ENCODE results near the gene PARD3B.

The PARD3B gene

DNA sequence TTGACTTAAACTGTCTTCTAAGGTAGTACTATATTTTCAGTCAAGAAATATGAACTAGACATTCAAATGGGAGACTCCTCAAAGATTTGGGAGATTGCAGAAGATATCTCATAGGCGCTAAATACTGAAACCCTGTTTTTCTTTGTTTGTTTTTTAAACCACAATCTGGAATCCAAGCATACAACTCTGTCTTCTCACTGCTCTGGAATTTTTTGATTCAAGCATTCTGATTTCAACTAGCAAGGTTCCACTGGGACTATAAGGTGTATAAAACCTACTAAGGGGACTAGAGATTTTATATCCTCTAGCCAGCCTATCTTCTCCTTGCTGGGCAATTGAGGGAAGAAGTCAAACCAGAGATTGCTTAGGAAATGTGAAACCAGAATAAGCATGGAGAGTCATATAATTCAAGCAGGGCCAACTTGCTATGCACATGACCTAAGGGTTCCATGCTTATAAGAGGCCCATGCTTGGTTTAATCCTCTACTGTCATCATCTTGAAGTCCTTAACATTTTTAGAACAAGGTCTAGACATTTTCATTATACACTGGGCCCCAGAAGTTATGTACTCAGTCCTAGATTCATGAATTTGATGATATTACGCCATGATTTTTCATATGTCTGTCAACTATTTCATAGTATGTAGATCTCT is 405.5 kb downstream of the PARD3B start:
- DNase-seq (ENCODE audit: low spot score), result peak; percentile 63

DNA sequence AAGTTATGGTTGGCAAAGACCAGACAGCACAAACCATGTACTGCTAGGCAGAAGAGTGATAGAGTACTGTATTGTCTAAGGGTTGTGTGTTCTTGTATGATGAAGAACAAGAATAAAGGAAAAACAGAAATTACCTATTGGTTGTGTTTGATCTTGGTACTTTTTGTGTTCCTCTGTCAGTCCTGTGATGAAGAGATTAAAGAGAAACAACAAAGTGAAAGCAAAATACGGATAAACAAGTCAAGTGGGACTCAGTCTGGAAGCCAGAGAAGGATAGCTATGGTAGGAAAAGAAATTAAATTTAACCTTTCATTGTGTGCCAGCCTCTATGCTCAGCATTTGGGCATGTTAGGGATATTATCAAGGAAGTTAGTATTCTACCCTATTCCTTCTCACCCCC is 413.1 kb downstream of the PARD3B start:
- no peak for DNase-seq (ENCODE audit: low spot score)

- no peak for DNase-seq (ENCODE audit: low spot score)
Measured at GRCh38 chr2:204964414-204964813, 419.1 kb downstream of the PARD3B start.

DNA sequence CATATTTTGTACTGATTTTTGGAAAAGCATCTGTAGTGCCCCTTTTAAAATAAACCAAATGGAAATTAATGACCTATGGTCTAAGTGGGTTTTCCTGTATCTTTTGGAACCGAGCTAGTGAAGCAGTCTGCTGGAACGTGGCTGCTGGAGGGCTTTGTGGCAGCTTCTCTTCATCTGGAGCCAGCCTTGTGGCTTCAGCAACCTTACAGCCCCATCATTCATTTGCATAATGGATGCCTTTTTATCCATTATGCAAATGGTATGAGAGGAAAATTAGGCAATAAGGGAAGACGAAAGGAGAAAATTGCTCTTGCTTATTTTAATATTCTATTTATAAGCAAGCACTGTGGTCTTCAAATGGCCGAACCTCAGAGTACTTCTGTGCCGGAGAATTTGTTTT is 421.0 kb downstream of the PARD3B start:
- no peak for DNase-seq (ENCODE audit: low spot score)

- DNase-seq (ENCODE audit: low spot score), result no peak
Measured at GRCh38 chr2:204967199-204967960, 422.1 kb downstream of the PARD3B start.

DNA sequence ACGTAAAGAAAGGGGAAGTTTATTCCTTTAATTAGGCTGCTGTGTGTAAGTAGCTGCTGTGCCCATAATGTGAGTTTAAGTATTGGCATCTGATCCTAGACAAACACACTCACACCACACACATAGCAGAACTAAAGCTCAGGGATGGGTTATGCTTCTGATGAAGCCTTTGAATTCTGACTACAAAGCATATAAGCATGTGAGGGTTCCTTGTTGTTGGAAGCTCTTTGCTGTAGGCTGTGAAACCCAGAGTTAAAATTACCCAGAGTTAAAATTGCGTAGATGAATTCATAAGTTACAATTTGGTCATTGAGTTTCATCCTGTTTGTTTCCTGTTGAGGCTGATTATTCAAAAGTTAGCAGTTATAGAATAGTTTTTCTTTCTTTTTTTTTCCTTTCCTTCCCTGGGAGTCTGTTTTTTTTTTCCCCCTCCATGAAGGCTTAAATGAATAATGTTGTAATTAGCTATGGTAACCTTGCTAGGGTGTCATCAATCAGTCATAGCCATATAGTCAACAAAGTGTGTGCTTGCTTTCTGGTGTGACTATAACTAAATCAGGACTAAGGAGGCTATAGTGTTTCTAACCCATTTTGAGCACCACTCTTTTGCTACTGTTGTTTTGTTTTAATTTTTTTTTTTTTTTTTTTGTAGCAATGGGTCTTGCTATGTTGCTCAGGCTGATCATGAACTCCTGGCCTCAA is 426.1 kb downstream of the PARD3B start:
- DNase-seq (ENCODE audit: low spot score), result no peak

DNA sequence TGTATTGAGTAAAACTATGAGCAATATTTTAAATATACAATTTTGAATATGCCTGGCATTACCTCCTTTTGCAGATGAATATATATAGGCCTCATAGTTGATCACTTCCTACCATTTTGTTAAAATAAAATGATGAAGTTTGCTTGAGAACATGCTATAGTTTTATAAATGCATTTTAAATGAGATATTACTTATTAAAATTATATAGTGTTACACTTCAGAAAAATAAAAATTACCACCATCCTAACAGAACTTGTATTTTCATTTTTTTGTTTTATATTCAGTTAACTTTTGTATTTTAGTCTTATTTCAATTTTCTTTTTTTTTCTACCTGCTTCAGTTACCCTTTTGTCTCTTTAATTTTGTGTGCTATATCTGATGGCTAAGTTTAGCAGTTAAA is 426.9 kb downstream of the PARD3B start:
- DNase-seq (ENCODE audit: low spot score), result no peak

DNA sequence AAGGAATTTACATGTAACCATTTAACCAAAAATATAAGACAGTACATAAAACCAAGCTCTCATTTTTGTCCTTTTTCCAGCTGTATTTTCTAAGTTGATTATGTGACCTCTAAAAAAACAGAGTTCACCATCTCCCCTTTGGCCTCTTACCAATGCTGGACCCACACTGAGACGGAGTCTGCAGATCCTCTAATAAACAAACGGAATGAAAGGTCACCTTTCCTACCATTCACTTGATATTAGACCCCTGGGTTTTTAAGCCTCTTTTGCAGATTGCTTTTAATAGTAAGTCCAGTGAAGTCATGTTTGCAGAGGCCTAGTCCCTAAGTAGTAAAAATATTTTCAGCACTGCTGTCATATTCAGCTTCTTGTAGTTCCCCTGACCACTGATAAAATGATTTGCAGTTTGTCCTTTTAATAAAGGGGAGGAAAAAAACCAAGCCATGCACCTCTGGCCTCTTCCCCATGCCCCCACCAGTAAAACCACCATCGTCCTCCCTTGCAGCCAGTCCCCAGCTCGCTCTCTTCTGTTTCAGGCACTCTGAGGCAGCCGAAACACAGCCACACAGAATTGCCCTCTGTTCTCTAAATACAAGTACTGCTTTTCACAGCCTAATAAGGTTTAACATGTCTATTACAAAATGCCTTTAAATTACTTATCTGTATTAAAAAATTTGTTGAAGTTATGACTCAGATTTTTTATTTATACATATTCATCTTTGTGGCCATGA is 427.5 kb downstream of the PARD3B start:
- DNase-seq (ENCODE audit: low spot score), result no peak

GRCh38 chr2:204973616-204974015 is 428.3 kb downstream of the PARD3B start:
- no peak for DNase-seq (ENCODE audit: low spot score)

DNA sequence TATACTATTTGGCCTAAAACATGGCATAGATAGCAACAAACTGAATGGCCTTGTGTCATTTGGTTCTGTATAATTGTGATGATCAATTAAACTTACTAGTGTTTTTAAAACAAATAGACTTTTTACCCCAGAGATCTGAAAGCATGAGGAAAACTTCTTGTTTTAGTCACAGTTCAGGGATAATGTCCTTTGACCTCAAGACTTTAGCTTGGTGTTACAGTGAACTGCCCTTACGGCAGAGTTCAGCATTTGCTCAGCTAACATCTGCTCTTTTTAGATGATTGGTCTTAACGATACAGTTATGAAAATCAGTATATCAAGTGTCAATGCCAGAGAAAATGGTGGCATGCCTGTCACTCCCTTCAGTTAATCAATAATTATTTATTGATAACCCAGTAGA is 429.2 kb downstream of the PARD3B start:
- DNase-seq (ENCODE audit: low spot score), result no peak

DNA sequence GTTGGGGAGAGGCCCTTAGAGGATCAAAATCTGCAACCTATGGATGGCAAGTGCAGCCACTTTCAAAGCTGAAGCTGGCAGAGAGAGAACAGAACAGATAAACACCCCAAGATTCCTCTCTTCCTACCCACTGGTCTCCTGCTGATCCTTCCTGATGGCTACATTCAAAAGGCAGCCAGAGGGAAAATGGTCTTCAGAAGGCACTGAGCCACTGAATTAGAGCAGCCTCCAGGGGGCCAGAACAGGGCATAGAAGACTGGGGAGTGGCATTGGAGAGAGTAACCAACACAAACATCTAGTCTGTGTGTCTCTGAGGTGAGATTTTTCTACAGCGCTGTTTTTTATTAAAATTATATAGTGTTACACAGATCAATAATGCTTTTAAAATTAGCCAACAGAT is 432.6 kb downstream of the PARD3B start:
- DNase-seq (ENCODE audit: low spot score), result no peak

DNA sequence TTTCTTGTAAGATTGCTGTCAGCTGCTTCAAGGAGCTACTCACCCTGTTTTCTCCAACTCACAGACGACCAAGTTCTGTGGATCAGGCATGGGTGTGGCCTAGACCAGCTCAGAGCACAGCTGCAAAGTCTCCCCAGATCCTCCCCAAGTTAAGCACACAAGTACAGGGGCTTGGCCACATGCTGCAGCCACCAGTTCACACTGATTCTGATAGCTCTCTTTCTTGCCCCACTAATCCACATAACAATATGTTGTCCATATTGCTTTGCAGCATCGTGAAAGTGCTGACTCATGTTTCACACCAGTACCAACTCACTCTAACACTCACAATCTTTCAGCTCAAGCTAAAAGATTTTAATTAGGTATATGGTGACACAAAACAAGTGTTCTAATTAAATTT is 437.0 kb downstream of the PARD3B start:
- no peak for DNase-seq (ENCODE audit: low spot score)

GRCh38 chr2:204984518-204984917 is 439.2 kb downstream of the PARD3B start:
- peak; percentile 69 for DNase-seq (ENCODE audit: low spot score)

- DNase-seq (ENCODE audit: low spot score), result no peak
Measured at GRCh38 chr2:204986641-204987040, 441.4 kb downstream of the PARD3B start.

DNA sequence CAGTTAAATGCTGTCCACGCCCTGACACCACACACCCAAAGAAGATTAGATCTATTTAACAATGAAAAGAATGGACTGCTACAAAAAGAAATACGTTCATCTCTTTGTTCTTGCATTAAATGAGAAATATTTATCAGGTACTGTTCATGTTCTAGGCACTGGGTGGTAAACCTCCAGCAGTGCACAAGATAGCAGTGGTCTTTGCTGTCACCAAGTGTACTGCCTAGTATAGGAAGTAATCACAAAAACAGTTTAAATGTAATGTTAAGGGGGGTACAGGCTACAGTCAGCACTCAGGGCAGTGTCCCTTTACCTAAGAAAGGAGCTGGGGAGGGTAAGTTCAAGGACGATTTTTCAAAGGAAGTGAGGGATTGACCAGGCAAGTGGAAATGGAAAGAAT is 443.6 kb downstream of the PARD3B start:
- no peak for DNase-seq (ENCODE audit: low spot score)

- DNase-seq (ENCODE audit: low spot score), result no peak
Measured at GRCh38 chr2:204989877-204990276, 444.6 kb downstream of the PARD3B start.

- DNase-seq (ENCODE audit: low spot score), result no peak
Measured at GRCh38 chr2:205001300-205001966, 456.2 kb downstream of the PARD3B start.

DNA sequence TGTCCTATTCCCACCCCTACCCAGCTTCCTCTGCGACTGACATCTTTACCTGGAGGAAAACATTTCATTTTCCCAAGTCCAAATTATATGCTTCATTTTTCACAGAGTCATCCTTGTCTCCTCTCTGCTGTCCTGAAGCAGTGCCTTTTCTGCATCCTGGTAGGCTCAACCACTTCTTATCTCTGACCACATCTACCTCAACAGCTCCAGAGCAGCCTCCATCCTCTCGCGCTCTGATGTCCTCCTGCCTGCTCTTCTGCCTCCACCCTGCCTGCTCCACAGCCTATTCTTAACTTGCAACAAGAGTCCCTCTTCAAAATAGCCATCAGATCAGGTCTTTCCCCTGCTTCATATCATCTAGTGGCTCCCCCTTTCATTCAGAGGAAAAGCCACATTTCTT is 457.1 kb downstream of the PARD3B start:
- DNase-seq (ENCODE audit: low spot score), result no peak

DNA sequence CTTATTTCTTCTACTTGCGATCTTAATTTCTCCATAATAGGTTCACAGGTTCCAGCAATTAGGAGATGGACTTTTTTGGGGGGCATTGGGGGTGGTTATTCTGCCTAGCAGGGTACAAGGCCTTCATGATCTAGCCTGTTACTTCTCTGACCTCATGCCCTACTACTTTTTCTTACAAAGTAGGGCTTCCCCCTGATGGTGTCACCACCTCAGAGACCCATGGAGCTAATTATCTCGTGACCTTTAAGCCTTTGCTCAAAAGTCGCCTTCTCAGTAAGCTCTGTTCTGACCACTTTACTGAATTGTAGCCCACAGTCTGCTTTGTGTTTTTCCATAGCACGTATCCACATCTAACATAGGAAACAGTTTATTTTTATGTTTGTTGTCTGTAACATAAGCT is 458.0 kb downstream of the PARD3B start:
- DNase-seq (ENCODE audit: low spot score), result no peak

- no peak for DNase-seq (ENCODE audit: low spot score)
Measured at GRCh38 chr2:205010196-205010595, 464.9 kb downstream of the PARD3B start.

- no peak for DNase-seq (ENCODE audit: low spot score)
Measured at GRCh38 chr2:205011031-205011430, 465.8 kb downstream of the PARD3B start.

DNA sequence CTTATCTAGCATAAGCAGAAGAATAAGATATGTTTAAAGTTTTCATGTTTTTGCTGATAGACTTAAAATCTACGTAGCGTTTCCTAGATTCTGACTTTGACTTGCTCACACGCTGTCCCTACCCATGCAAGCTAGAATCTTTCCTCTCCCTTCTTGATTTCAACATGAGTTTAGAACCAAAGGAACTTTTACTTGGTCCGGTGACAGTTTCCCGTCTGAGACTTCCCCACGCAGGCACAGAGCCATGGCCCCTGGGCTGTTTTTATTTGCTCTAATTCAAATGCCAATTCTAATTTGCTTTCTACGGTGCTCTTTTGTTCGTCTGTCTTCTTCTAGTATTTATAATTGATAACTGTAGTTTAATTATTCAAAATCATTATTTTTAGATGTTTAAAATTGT is 467.7 kb downstream of the PARD3B start:
- no peak for DNase-seq (ENCODE audit: low spot score)

All from kidney tubule cell (primary cell).